Ishikawa (cell line): ENCODE results near the gene PHETA1.

Experiments
- EGR1 ChIP-seq: IDR thresholded peaks from 2 replicates; pipeline ENCODE4 v1.6.1; 2012
- RAD21 ChIP-seq: IDR thresholded peaks from 2 replicates; pipeline ENCODE4 v1.6.1; 2012; ENCODE audit warnings: low read depth
- TAF1 ChIP-seq: IDR thresholded peaks from 2 replicates; pipeline ENCODE4 v1.6.1; 2012; ENCODE audit warnings: low read depth, mild to moderate bottlenecking
- TCF12 ChIP-seq: IDR thresholded peaks from 2 replicates; pipeline ENCODE4 v1.6.1; 2012; ENCODE audit warnings: low read depth
- TF ChIP-seq, protein P1 (sequence below): IDR thresholded peaks from 2 replicates; pipeline ENCODE4 v1.6.1; 2012

DNA sequence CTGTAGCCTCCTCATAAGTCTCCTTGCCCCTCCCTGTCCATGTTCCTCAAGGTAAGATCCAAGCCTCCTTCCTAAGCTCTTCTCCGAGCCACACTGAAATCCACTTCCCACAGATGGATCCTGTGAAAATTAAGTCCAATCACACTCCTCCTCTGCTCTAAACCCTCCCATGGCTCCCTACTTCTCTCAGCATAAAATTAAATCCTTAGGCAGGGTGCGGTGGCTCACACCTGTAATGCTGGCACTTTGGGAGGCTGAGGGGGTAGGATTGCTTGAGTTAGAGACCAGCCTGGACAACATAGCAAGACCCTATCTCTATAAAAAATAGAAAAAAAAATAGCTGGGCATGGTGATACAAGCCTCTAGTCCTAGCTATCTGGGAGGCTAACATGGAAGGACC lies 2.3 kb downstream of the PHETA1 start:
- TF ChIP-seq TAF1: no peak
- TF ChIP-seq, protein P1, sequence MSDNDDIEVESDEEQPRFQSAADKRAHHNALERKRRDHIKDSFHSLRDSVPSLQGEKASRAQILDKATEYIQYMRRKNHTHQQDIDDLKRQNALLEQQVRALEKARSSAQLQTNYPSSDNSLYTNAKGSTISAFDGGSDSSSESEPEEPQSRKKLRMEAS: no peak
- TF ChIP-seq RAD21: no peak
- TF ChIP-seq EGR1: no peak
- TF ChIP-seq TCF12: no peak
